CD1c-positive myeloid dendritic cell (primary cell): Measurements from ENCODE around the gene PSG2.
"Not testable (repeated sequence)": the region's sequence is repeated elsewhere in the genome, so short reads cannot be mapped to it uniquely, and the experiment has no call there.

ENCODE experiments used
- DNase-seq: peaks from one replicate; pipeline ENCODE4 v3.0.0-alpha.2; 2016; ENCODE audit errors: extremely low spot score

Gene PSG2

GRCh38 chr19:43077881-43078280 lies 4.6 kb downstream of the PSG2 start:
- not testable (repeated sequence) for DNase-seq

- DNase-seq: not testable (repeated sequence)
Observed at GRCh38 chr19:43062418-43062817, 20.1 kb downstream of the PSG2 start.

- not testable (repeated sequence) for DNase-seq
Observed at GRCh38 chr19:43061326-43061725, 21.2 kb downstream of the PSG2 start.

GRCh38 chr19:43060254-43060653 lies 22.2 kb downstream of the PSG2 start:
- not testable (repeated sequence) for DNase-seq

GRCh38 chr19:43059482-43059881 lies 23.0 kb downstream of the PSG2 start:
- not testable (repeated sequence) for DNase-seq

GRCh38 chr19:43058440-43058839 lies 24.1 kb downstream of the PSG2 start:
- DNase-seq: not testable (repeated sequence)

- not testable (repeated sequence) for DNase-seq
Observed at GRCh38 chr19:43047966-43048365, 34.5 kb downstream of the PSG2 start.

GRCh38 chr19:43046578-43046977 lies 35.9 kb downstream of the PSG2 start:
- not testable (repeated sequence) for DNase-seq

- not testable (repeated sequence) for DNase-seq
Observed at GRCh38 chr19:43043492-43044180, 38.9 kb downstream of the PSG2 start.

GRCh38 chr19:43031645-43032044 lies 50.9 kb downstream of the PSG2 start:
- not testable (repeated sequence) for DNase-seq

GRCh38 chr19:43028866-43029265 lies 53.6 kb downstream of the PSG2 start:
- DNase-seq: no peak

GRCh38 chr19:43027985-43028384 lies 54.5 kb downstream of the PSG2 start:
- DNase-seq: not testable (repeated sequence)

GRCh38 chr19:43027061-43027460 lies 55.4 kb downstream of the PSG2 start:
- DNase-seq: not testable (repeated sequence)

GRCh38 chr19:43026369-43026768 lies 56.1 kb downstream of the PSG2 start, which contains the start of gene PSG11:
Gene PSG11 (minus strand): TSS chr19:43026469. CDS start chr19:43026372, 97 bp downstream.
- not testable (repeated sequence) for DNase-seq

GRCh38 chr19:43022098-43022497 lies 60.4 kb downstream of the PSG2 start:
- not testable (repeated sequence) for DNase-seq

GRCh38 chr19:43021629-43022028 lies 60.9 kb downstream of the PSG2 start:
- DNase-seq: not testable (repeated sequence)

GRCh38 chr19:43019588-43019987 lies 62.9 kb downstream of the PSG2 start:
- DNase-seq: not testable (repeated sequence)
